Naive B cell (primary cell): Measurements from ENCODE around the gene FHIT. TPM values are rescaled to one million over a fixed set of nuclear protein-coding genes. Genes with fewer than 3 reads are reported as not detected.
A peak's percentile ranks its signal among the peaks of the same experiment; 100 is the strongest.

ENCODE experiments used
- ATAC-seq, 2 donors: fragments of 150-1000 bp; cut with Tn5 transposase; 2 replicates each; pipeline ENCODE4 v1.10.0; 2021; ENCODE audit warnings: low read depth in 2 of 2, mild to moderate bottlenecking in 2 of 2, moderate library complexity in 2 of 2
- DNase-seq: peaks from one replicate; pipeline ENCODE4 v3.0.0; 2022
- H3K27ac Mint-ChIP-seq, 6 donors: one replicate each; pipeline ENCODE4 v1.8.0; 2020 to 2022; ENCODE audit warnings: mild to moderate bottlenecking in 6 of 6, mixed read lengths in 6 of 6, moderate library complexity in 5 of 6, inconsistent platforms in 2 of 6
- H3K27me3 Mint-ChIP-seq, 3 donors: one replicate each; pipeline ENCODE4 v1.8.0; 2021 to 2022; ENCODE audit warnings: mixed read lengths in 3 of 3, mild to moderate bottlenecking in 1 of 3
- H3K36me3 Mint-ChIP-seq, 2 donors: one replicate each; pipeline ENCODE4 v1.8.0; 2020 to 2022; ENCODE audit warnings: mixed read lengths in 2 of 2, inconsistent platforms in 1 of 2, mild to moderate bottlenecking in 1 of 2
- H3K4me1 Mint-ChIP-seq, 3 donors: one replicate each; pipeline ENCODE4 v1.8.0; 2020 to 2022; ENCODE audit warnings: mixed read lengths in 3 of 3, inconsistent platforms in 1 of 3, mild to moderate bottlenecking in 1 of 3, moderate library complexity in 1 of 3
- H3K4me3 Mint-ChIP-seq, 8 donors: one replicate each; pipeline ENCODE4 v1.8.0; 2020 to 2022; ENCODE audit warnings: mild to moderate bottlenecking in 8 of 8, mixed read lengths in 8 of 8, moderate library complexity in 8 of 8, inconsistent platforms in 2 of 8
- H3K9me3 Mint-ChIP-seq, 7 donors: one replicate each; pipeline ENCODE4 v1.8.0; 2020 to 2022; ENCODE audit warnings: mixed read lengths in 7 of 7, mild to moderate bottlenecking in 5 of 7, inconsistent platforms in 2 of 7, moderate library complexity in 1 of 7
- polyA plus RNA-seq, 6 donors: library from polyadenylated mRNA; unstranded; fragments of 300-500 nt; fragmentation: Illumina TruSeq; gene quantifications; one replicate each; pipeline ENCODE4 v1.2.3, GENCODE V29; 2021; ENCODE audit warnings: low read depth in 6 of 6

The FHIT gene
- polyA plus RNA-seq, 6 donors from 2014 or later, result 3.2 to 12.6 (median 7.1) TPM

DNA sequence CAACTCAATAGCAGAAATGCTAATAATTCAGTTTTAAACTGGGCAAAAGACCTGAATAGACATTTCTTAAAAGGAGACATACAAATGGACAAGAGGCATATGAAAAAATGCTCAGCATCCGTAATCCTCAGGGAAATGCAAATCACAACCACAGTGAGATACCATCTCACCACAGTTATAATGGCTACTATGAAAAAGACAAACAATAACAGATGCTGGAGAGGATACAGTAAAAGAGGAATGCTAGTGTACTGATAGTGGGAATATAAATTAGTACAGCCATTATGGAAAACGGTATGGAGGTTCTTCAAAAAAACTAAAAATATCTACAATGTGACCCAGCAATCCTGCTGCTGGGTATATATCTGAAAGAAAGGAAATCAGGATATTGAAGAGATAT is 367.2 kb downstream of the FHIT start:
- DNase-seq (no peak), ATAC-seq (no peak)
- no peak overlapping the region for H3K27ac Mint-ChIP-seq
- no peak overlapping the region for H3K4me3 Mint-ChIP-seq
- peaks cover 15 to 42% (median 27%) of the 10 kb centered on the region in 7 donors for H3K9me3 Mint-ChIP-seq
- H3K27me3 Mint-ChIP-seq, result no peaks in the 10 kb centered on the region
- no peaks in the 10 kb centered on the region for H3K4me1 Mint-ChIP-seq
- peaks cover 15 to 20% of the 10 kb centered on the region in 2 donors for H3K36me3 Mint-ChIP-seq

DNA sequence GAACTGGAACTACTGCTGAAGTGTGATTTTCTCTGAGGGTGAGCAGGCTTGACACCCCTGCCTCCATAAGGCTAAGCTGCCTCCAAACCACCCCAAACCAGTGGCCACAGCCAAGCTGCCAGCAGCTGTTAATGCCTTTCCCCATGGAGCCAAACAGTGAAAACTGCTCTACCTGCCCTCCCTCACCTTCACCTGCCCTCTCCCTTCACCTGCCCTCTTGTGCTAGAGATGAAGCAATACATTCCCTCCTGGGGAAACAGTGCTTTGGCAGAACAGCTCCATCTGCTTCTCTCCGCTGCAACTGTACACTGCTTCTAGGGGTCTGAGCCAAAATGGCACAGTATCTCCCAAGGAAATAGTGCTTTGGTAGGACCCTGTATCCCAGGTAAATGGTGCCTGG is 374.1 kb downstream of the FHIT start:
- Mint-ChIP-seq H3K27ac (peak overlapping the region in 1 of 6 donors; percentile 73), H3K4me3 (no peak overlapping the region), H3K4me1 (no peaks in the 10 kb centered on the region), H3K36me3 (peaks cover 11 to 21% of the 10 kb centered on the region in 2 donors), H3K27me3 (no peaks in the 10 kb centered on the region), H3K9me3 (peaks cover 14 to 26% (median 19%) of the 10 kb centered on the region in 7 donors)
- no peak for DNase-seq
- no peak for ATAC-seq

DNA sequence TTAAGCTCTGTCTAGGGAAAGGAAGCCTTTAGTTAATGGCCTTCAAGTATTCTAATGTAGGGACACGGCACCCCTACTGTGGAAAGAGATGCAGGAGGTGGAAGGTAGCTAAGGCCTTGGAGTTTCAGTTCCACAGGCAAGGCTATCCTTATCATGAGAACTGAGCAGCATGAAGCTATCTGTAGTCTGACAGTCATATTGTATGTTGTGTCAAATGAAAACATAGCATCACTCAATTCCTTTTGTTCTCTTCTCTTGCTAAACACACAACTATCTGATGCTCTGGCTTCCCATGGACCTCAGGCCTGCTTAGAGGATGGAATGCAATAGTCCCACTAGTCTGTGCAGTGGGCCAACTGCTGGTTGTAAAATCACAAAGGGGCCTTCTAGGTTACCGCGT is 380.9 kb downstream of the FHIT start:
- H3K4me3 Mint-ChIP-seq, result no peak overlapping the region
- H3K27me3 Mint-ChIP-seq, result no peaks in the 10 kb centered on the region
- H3K4me1 Mint-ChIP-seq, result no peaks in the 10 kb centered on the region
- DNase-seq, result no peak
- H3K27ac Mint-ChIP-seq, result no peak overlapping the region
- no peaks in the 10 kb centered on the region for H3K36me3 Mint-ChIP-seq
- no peak for ATAC-seq
- peaks cover 0 to 15% (median 3%) of the 10 kb centered on the region in 7 donors for H3K9me3 Mint-ChIP-seq

GRCh38 chr3:60867200-60867599 is 384.1 kb downstream of the FHIT start:
- Mint-ChIP-seq H3K9me3 (peaks cover 0 to 15% (median 3%) of the 10 kb centered on the region in 7 donors), H3K27me3 (no peaks in the 10 kb centered on the region), H3K4me3 (no peak overlapping the region), H3K36me3 (peaks cover 0 to 4% of the 10 kb centered on the region in 2 donors), H3K27ac (no peak overlapping the region), H3K4me1 (no peaks in the 10 kb centered on the region)
- DNase-seq (no peak), ATAC-seq (no peak)

- Mint-ChIP-seq H3K4me1 (no peaks in the 10 kb centered on the region), H3K4me3 (peak overlapping the region in 1 of 8 donors; percentile 17), H3K27me3 (no peaks in the 10 kb centered on the region), H3K36me3 (peaks cover 0 to 8% of the 10 kb centered on the region in 2 donors), H3K27ac (no peak overlapping the region), H3K9me3 (peaks cover 3 to 10% (median 4%) of the 10 kb centered on the region in 7 donors)
- no peak for ATAC-seq
- no peak for DNase-seq
Observed at GRCh38 chr3:60856257-60857046, 394.8 kb downstream of the FHIT start.

GRCh38 chr3:60855250-60855649 is 396.0 kb downstream of the FHIT start:
- Mint-ChIP-seq H3K27ac (no peak overlapping the region), H3K36me3 (peaks cover 0 to 8% of the 10 kb centered on the region in 2 donors), H3K9me3 (peaks cover 3 to 10% (median 5%) of the 10 kb centered on the region in 7 donors), H3K27me3 (no peaks in the 10 kb centered on the region), H3K4me3 (no peak overlapping the region), H3K4me1 (no peaks in the 10 kb centered on the region)
- ATAC-seq (no peak), DNase-seq (no peak)

- H3K27me3 Mint-ChIP-seq, result no peaks in the 10 kb centered on the region
- H3K4me1 Mint-ChIP-seq, result no peaks in the 10 kb centered on the region
- peaks cover 3 to 10% (median 5%) of the 10 kb centered on the region in 7 donors for H3K9me3 Mint-ChIP-seq
- no peak for DNase-seq
- no peak for ATAC-seq
- peaks cover 0 to 8% of the 10 kb centered on the region in 2 donors for H3K36me3 Mint-ChIP-seq
- H3K27ac Mint-ChIP-seq, result peak overlapping the region in 1 of 6 donors; percentile 9
- H3K4me3 Mint-ChIP-seq, result no peak overlapping the region
Observed at GRCh38 chr3:60854791-60855190, 396.5 kb downstream of the FHIT start.

GRCh38 chr3:60847791-60848190 is 403.5 kb downstream of the FHIT start:
- Mint-ChIP-seq H3K36me3 (no peaks in the 10 kb centered on the region), H3K27me3 (no peaks in the 10 kb centered on the region), H3K4me3 (no peak overlapping the region), H3K9me3 (peaks cover 0 to 6% (median 5%) of the 10 kb centered on the region in 7 donors), H3K27ac (no peak overlapping the region), H3K4me1 (no peaks in the 10 kb centered on the region)
- no peak for ATAC-seq
- DNase-seq, result no peak

GRCh38 chr3:60844256-60844655 is 407.0 kb downstream of the FHIT start:
- ATAC-seq, result no peak
- H3K36me3 Mint-ChIP-seq, result no peaks in the 10 kb centered on the region
- H3K9me3 Mint-ChIP-seq, result peaks cover 0 to 3% (median 0%) of the 10 kb centered on the region in 7 donors
- no peaks in the 10 kb centered on the region for H3K4me1 Mint-ChIP-seq
- H3K27me3 Mint-ChIP-seq, result no peaks in the 10 kb centered on the region
- no peak for DNase-seq
- H3K27ac Mint-ChIP-seq, result peak overlapping the region in 1 of 6 donors; percentile 65
- H3K4me3 Mint-ChIP-seq, result no peak overlapping the region

- no peaks in the 10 kb centered on the region for H3K4me1 Mint-ChIP-seq
- no peak overlapping the region for H3K27ac Mint-ChIP-seq
- H3K4me3 Mint-ChIP-seq, result no peak overlapping the region
- no peaks in the 10 kb centered on the region for H3K9me3 Mint-ChIP-seq
- no peaks in the 10 kb centered on the region for H3K36me3 Mint-ChIP-seq
- H3K27me3 Mint-ChIP-seq, result no peaks in the 10 kb centered on the region
- no peak for DNase-seq
- ATAC-seq, result no peak
Observed at GRCh38 chr3:60841355-60841754, 409.9 kb downstream of the FHIT start.

DNA sequence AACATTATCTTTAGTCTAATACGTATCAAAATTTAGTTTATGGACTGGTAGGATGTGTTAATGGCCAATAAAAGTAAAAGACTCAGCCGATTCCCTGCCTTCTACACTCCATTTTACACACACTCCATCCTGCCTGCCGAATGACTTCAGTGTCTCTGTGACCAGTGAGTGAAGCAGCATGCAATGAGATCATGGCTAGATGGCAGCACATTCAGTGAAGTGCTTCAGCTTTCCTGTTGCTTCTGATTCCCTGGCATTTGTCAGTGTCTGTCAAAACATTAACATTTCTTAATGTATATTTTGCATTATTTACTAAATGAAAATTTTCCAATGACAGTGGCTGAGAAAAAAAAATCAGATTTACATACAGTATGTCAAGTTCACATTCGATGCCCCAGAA is 412.0 kb downstream of the FHIT start:
- Mint-ChIP-seq H3K4me3 (no peak overlapping the region), H3K36me3 (no peaks in the 10 kb centered on the region), H3K4me1 (no peaks in the 10 kb centered on the region), H3K27ac (no peak overlapping the region), H3K27me3 (no peaks in the 10 kb centered on the region), H3K9me3 (peaks cover 0 to 2% (median 0%) of the 10 kb centered on the region in 7 donors)
- DNase-seq (no peak), ATAC-seq (no peak)

DNA sequence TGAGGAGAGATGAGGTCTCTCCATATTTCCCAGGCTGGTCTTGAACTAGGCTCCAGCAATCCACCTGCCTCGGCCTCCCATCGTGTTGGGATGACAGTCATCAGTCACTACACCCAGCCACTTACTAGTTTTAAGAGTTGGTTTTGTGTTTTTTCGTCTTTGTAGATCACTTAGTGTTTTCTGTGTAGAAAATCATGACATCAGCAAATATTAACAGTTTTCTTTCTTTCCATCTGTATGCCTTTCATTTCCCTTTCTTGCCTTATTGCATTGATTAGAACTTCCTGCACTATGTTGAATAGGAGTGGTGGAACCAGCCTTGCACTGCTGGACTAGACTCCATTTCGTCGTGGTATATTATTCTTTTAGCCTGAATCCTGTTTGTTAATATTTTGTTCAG is 415.5 kb downstream of the FHIT start:
- ATAC-seq (no peak), DNase-seq (no peak)
- H3K27ac Mint-ChIP-seq, result no peak overlapping the region
- no peak overlapping the region for H3K4me3 Mint-ChIP-seq
- no peaks in the 10 kb centered on the region for H3K27me3 Mint-ChIP-seq
- no peaks in the 10 kb centered on the region for H3K36me3 Mint-ChIP-seq
- peaks cover 0 to 2% (median 0%) of the 10 kb centered on the region in 7 donors for H3K9me3 Mint-ChIP-seq
- no peaks in the 10 kb centered on the region for H3K4me1 Mint-ChIP-seq

GRCh38 chr3:60829058-60829457 is 422.2 kb downstream of the FHIT start:
- Mint-ChIP-seq H3K4me1 (no peaks in the 10 kb centered on the region), H3K27me3 (no peaks in the 10 kb centered on the region), H3K9me3 (peaks cover 0 to 8% (median 2%) of the 10 kb centered on the region in 7 donors), H3K4me3 (no peak overlapping the region), H3K27ac (no peak overlapping the region), H3K36me3 (peaks cover 5 to 10% of the 10 kb centered on the region in 2 donors)
- DNase-seq (no peak), ATAC-seq (no peak)

GRCh38 chr3:60827666-60828065 is 423.6 kb downstream of the FHIT start:
- H3K36me3 Mint-ChIP-seq, result peaks cover 5 to 21% of the 10 kb centered on the region in 2 donors
- no peak for ATAC-seq

More at GRCh38 chr3:60827666-60828065, 423.6 kb downstream of the FHIT start:
- DNase-seq, result no peak
- Mint-ChIP-seq H3K27ac (no peak overlapping the region), H3K4me3 (no peak overlapping the region), H3K4me1 (no peaks in the 10 kb centered on the region), H3K9me3 (peaks cover 0 to 13% (median 6%) of the 10 kb centered on the region in 7 donors), H3K27me3 (no peaks in the 10 kb centered on the region)
